ENCODE measurements around the gene TNFRSF12A.

DNA sequence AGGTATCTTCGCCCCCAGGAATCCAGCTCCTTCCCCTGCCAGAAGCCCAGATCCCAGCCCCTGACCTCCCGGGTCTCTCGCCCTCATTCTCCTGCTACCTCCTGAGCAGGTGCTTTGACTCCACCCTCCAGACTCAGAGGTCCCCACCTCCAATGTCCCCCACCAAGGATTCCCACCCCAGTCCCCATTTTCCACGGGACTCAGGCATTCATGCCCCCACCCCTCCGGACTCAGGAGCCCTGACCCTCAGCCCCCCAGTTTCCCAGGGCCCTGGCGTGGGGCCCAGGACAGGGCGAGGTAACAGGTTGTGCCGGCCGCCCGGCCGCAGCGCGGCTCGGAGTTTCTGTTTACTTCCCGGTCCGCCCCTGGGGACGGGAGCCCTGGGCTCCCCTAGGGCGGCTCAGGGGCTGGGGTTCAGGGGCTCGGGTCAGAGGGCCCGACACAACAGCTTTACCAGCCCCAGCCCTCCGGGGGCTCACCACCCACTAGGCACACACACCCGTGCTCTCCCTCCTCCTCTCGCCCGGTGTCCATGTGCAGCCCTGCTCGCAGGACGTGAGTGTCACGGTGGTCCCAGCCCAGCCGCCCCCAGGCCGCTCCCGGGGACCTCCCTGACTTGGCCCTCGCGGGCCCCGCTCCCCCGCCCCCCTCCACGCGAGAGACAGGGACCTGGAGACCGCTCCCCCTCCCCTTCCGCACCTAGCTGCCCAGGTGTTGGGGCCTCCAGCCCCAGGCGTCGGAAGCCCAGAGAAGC is 16.0 kb downstream of the TNFRSF12A start:
- TF ChIP-seq CTCF (IDR thresholded peaks at IDR 0.05) (no peak), POLR2A (IDR thresholded peaks at IDR 0.05) (no peak), POLR2AphosphoS5 (IDR thresholded peaks at IDR 0.05) (peak in 2 of 3 donors; percentile 28 to 43), EP300 (IDR thresholded peaks at IDR 0.05) (no peak)
